ENCODE data around the gene NRXN3. TPM values are rescaled to one million over a fixed set of nuclear protein-coding genes. Genes with fewer than 3 reads are reported as not detected.

NRXN3 gene
- total and polyA plus RNA-seq, 2 of the 13 experiments (the other 11 are each of a cell fraction or from before 2014, with no cell fraction given): 0.03 TPM; not detected in 1

DNA sequence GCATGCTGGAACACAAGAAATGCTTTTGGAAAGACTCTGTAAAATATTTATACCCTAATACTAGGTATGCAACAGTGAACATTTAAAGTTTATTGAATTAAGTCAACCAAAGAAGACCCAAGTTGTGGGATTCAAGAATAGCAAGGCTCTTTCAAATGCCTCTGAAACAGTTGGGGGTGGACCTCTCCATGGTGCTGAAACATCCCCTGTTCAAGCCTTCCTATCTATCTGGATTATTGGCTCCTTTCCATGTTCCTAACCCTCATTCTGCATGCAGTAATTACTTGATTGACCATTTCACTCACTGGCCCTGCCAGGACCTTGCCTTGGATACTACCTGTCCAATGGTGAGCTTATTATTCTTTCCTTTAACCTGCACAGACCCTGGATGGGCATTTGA is 349.7 kb downstream of the NRXN3 start (continued):
- TF ChIP-seq, protein P1, sequence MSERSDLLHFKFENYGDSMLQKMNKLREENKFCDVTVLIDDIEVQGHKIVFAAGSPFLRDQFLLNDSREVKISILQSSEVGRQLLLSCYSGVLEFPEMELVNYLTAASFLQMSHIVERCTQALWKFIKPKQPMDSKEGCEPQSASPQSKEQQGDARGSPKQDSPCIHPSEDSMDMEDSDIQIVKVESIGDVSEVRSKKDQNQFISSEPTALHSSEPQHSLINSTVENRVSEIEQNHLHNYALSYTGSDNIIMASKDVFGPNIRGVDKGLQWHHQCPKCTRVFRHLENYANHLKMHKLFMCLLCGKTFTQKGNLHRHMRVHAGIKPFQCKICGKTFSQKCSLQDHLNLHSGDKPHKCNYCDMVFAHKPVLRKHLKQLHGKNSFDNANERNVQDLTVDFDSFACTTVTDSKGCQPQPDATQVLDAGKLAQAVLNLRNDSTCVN (CRISPR knock-in tag; IDR thresholded peaks at IDR 0.05; ENCODE audit: borderline replicate concordance): no peak
- TF ChIP-seq ZSCAN30 (CRISPR knock-in tag; IDR thresholded peaks at IDR 0.05) (no peak), SMAD3 (CRISPR knock-in tag; IDR thresholded peaks at IDR 0.05) (no peak), ZNF251 (CRISPR knock-in tag; IDR thresholded peaks at IDR 0.05) (no peak), SRSF4 (IDR thresholded peaks at IDR 0.05; ENCODE audit: low read depth, low read length, poor library complexity, severe bottlenecking) (no peak), EHMT2 (IDR thresholded peaks at IDR 0.05; ENCODE audit: borderline replicate concordance, low read depth, low read length) (peak; percentile 95), CC2D1A (CRISPR knock-in tag; IDR thresholded peaks at IDR 0.05) (no peak), MIER2 (CRISPR knock-in tag; IDR thresholded peaks at IDR 0.05) (peak; percentile 96)
- TF ChIP-seq, protein P2, sequence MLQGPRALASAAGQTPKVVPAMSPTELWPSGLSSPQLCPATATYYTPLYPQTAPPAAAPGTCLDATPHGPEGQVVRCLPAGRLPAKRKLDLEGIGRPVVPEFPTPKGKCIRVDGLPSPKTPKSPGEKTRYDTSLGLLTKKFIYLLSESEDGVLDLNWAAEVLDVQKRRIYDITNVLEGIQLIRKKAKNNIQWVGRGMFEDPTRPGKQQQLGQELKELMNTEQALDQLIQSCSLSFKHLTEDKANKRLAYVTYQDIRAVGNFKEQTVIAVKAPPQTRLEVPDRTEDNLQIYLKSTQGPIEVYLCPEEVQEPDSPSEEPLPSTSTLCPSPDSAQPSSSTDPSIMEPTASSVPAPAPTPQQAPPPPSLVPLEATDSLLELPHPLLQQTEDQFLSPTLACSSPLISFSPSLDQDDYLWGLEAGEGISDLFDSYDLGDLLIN (CRISPR knock-in tag; IDR thresholded peaks at IDR 0.05; ENCODE audit: borderline replicate concordance): no peak
- TF ChIP-seq, protein P3, sequence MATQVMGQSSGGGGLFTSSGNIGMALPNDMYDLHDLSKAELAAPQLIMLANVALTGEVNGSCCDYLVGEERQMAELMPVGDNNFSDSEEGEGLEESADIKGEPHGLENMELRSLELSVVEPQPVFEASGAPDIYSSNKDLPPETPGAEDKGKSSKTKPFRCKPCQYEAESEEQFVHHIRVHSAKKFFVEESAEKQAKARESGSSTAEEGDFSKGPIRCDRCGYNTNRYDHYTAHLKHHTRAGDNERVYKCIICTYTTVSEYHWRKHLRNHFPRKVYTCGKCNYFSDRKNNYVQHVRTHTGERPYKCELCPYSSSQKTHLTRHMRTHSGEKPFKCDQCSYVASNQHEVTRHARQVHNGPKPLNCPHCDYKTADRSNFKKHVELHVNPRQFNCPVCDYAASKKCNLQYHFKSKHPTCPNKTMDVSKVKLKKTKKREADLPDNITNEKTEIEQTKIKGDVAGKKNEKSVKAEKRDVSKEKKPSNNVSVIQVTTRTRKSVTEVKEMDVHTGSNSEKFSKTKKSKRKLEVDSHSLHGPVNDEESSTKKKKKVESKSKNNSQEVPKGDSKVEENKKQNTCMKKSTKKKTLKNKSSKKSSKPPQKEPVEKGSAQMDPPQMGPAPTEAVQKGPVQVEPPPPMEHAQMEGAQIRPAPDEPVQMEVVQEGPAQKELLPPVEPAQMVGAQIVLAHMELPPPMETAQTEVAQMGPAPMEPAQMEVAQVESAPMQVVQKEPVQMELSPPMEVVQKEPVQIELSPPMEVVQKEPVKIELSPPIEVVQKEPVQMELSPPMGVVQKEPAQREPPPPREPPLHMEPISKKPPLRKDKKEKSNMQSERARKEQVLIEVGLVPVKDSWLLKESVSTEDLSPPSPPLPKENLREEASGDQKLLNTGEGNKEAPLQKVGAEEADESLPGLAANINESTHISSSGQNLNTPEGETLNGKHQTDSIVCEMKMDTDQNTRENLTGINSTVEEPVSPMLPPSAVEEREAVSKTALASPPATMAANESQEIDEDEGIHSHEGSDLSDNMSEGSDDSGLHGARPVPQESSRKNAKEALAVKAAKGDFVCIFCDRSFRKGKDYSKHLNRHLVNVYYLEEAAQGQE (IDR thresholded peaks at IDR 0.05; ENCODE audit: borderline replicate concordance in 1 of 2, low read depth in 1 of 2, low read length in 2 of 2): peak; percentile 65 to 96
- TF ChIP-seq, protein P4, sequence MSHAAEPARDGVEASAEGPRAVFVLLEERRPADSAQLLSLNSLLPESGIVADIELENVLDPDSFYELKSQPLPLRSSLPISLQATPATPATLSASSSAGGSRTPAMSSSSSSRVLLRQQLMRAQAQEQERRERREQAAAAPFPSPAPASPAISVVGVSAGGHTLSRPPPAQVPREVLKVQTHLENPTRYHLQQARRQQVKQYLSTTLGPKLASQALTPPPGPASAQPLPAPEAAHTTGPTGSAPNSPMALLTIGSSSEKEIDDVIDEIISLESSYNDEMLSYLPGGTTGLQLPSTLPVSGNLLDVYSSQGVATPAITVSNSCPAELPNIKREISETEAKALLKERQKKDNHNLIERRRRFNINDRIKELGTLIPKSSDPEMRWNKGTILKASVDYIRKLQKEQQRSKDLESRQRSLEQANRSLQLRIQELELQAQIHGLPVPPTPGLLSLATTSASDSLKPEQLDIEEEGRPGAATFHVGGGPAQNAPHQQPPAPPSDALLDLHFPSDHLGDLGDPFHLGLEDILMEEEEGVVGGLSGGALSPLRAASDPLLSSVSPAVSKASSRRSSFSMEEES (CRISPR knock-in tag; IDR thresholded peaks at IDR 0.05): no peak
- TF ChIP-seq, protein P5, sequence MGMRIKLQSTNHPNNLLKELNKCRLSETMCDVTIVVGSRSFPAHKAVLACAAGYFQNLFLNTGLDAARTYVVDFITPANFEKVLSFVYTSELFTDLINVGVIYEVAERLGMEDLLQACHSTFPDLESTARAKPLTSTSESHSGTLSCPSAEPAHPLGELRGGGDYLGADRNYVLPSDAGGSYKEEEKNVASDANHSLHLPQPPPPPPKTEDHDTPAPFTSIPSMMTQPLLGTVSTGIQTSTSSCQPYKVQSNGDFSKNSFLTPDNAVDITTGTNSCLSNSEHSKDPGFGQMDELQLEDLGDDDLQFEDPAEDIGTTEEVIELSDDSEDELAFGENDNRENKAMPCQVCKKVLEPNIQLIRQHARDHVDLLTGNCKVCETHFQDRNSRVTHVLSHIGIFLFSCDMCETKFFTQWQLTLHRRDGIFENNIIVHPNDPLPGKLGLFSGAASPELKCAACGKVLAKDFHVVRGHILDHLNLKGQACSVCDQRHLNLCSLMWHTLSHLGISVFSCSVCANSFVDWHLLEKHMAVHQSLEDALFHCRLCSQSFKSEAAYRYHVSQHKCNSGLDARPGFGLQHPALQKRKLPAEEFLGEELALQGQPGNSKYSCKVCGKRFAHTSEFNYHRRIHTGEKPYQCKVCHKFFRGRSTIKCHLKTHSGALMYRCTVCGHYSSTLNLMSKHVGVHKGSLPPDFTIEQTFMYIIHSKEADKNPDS (CRISPR knock-in tag; IDR thresholded peaks at IDR 0.05): no peak

Measured in HepG2 (cell line).